ENCODE measurements around the gene ARFGAP3.

Gene ARFGAP3

DNA sequence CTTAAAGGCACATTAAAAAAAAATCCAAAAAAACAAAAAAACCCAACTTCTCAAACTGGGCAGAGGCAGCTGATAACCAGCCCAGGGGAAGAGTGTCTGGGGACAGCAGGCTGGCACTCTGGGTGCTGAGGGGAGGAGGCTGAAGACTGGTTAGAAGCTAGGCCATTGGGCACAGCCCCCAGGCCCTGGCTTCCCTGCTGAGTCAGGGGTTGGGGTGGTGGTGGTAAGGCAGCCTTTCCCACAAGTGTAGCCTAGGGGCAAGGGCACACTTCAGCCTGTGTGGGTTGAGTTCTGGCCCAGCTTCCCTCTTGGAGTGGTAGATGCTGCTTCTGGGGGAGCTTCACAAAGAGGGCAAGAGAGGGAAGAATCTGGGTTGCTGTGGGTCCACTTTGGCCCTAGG is 16.3 kb upstream of the ARFGAP3 start:
- in situ Hi-C loops (cut with MboI; ENCODE audit: low pct_unique_long_range_greater_than_20kb, low sequenced_read_pairs, unreplicated experiment) = no loop called here
- DNase-seq (ENCODE audit: low spot score) = no peak
- TF ChIP-seq, protein P1, sequence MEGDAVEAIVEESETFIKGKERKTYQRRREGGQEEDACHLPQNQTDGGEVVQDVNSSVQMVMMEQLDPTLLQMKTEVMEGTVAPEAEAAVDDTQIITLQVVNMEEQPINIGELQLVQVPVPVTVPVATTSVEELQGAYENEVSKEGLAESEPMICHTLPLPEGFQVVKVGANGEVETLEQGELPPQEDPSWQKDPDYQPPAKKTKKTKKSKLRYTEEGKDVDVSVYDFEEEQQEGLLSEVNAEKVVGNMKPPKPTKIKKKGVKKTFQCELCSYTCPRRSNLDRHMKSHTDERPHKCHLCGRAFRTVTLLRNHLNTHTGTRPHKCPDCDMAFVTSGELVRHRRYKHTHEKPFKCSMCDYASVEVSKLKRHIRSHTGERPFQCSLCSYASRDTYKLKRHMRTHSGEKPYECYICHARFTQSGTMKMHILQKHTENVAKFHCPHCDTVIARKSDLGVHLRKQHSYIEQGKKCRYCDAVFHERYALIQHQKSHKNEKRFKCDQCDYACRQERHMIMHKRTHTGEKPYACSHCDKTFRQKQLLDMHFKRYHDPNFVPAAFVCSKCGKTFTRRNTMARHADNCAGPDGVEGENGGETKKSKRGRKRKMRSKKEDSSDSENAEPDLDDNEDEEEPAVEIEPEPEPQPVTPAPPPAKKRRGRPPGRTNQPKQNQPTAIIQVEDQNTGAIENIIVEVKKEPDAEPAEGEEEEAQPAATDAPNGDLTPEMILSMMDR (IDR thresholded peaks at IDR 0.05; ENCODE audit: extremely low read depth, insufficient read depth, missing control alignments) = no peak

DNA sequence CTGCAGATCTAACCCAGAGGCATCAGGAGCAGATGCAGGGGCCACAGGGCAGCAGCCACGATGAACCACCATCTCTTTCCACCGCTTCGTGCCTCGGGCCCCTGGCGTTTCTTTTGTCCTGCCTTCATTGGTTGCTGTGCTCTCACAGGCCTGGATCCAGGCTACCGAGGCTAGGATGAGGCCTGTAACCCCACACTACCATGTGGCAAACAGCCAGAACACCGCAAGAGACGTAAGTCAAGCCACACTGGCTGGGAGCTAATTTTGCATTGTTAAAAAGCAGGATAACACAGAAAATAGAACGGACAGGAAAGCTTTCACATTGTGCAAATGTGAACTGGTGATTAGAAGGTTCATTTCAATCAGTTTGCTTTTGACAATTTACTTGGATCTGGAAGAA is 15.7 kb upstream of the ARFGAP3 start:
- DNase-seq (ENCODE audit: low spot score) = no peak
- TF ChIP-seq, protein P1 (IDR thresholded peaks at IDR 0.05; ENCODE audit: extremely low read depth, insufficient read depth, missing control alignments) = no peak
- in situ Hi-C loops (cut with MboI; ENCODE audit: low pct_unique_long_range_greater_than_20kb, low sequenced_read_pairs, unreplicated experiment) = no loop called here

DNA sequence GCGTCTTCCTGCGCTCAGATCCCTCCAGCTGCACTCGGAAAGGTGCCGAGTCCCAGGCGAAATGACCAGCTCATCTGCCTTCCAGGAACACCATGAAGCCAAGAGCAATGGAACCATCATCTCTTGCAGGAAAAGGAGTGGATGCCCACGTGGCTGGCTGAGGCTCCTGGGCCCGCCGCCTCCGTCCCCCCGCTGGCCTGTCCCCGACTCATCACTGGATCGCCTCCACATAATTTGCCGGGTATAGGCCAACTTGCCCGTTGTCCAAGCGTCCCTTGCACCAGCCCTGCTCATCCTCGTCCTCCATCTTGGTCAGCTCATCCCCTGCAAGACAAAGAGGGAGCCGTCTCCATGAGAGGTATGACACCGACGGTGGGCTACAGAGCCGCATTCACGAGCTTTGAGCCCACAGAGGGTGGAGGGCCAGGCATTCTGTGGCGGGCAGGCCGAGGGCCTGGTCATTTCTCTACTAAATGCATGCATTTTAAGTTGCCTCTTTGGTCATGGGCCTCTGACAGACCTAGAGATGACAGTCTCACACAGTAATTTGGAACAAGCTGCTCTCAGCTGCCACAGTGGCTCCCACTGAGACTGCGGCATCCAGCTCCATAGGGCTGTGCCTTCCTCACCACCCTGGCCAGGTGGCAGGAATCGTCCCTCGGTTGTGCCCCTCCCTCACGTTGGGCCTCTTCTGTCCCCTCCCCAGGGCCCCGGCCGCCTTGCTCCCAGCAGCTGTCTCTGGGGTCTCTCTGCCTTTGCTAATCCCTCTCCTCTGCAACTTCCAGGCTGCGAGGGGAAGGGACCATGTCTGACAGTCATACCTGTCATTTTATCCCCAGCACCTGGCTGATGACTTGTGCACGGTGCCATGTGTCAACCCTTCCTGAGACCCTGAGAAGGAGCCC is 14.3 kb upstream of the ARFGAP3 start:
- DNase-seq (ENCODE audit: low spot score) = no peak
- in situ Hi-C loops (cut with MboI; ENCODE audit: low pct_unique_long_range_greater_than_20kb, low sequenced_read_pairs, unreplicated experiment) = no loop called here
- TF ChIP-seq, protein P1 (IDR thresholded peaks at IDR 0.05; ENCODE audit: extremely low read depth, insufficient read depth, missing control alignments) = no peak

DNA sequence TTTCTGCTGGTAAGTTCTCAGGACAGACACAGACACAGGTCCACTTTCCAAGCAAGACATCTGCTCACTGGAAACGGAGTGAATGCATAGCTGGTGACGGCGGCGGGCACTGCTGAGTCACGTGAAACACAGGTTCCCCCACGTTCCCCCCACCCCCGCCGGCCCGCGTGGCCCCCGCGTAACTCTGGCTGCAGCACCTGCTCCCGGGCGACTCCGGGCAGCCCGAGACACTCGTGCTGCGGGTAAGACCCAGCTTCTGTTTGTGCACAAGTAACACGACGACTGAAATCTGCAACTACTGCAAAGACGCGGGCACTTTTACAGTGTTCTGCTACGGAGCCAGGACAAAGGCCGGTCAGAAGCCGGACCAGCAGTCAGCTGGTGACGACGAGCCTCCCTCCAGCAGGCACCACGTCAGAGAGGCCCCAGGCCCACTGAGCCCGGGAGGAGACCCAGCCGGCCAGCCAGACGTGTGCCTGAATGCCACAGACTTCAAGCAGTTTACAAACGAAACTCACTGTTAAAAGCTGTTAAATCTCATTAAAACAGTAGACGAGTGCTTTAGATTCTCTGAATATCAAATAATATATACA is 12.9 kb upstream of the ARFGAP3 start:
- TF ChIP-seq, protein P1 (IDR thresholded peaks at IDR 0.05; ENCODE audit: extremely low read depth, insufficient read depth, missing control alignments) = no peak
- in situ Hi-C loops (cut with MboI; ENCODE audit: low pct_unique_long_range_greater_than_20kb, low sequenced_read_pairs, unreplicated experiment) = no loop called here
- no peak for DNase-seq (ENCODE audit: low spot score)

DNA sequence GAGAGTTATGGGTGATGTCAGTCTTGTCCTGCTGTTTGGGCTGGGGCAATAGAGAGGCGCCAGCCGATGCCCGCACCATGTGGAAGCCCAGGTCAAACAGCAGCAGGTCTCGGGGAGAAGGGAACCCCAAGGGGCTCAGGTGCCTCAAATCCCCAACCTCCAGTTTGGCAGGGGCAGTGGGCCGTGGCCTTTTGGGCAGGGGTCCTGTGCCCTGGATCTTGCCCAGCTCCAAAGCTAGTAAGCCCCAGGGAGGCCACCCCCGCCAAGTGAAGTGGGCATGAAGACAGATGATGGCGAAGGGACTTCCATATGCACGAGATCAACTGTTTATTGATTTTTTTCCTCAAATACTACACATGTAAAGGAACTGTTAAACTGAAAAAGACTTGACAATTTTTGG is 12.4 kb upstream of the ARFGAP3 start:
- in situ Hi-C loops (cut with MboI; ENCODE audit: low pct_unique_long_range_greater_than_20kb, low sequenced_read_pairs, unreplicated experiment) = no loop called here

DNA sequence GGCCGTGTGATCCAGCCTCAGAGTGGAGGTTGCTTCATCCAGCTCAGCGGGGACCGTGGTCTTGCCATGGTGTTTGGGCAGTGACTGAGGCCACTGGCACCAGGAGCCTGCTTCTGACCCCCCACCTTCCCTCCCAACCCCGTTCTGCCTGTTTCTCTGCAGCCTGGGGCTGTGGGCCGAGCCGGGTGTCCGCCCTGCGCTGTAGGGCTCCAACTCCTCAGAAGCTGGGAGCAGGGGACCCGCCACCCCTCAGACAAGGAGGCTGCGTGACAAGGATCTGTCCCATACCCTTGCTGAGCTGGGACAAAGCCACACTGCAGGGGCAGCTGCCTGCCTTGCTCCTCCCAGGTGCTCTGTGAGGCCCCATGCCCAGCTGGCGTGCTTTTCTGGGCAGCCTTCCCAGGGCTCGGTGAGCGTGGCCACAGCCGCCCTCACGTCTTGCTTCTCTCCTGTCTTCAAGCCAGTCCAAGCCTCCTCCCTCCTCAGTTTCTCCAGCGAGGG is 11.7 kb upstream of the ARFGAP3 start:
- in situ Hi-C loops (cut with MboI; ENCODE audit: low pct_unique_long_range_greater_than_20kb, low sequenced_read_pairs, unreplicated experiment) = no loop called here
- TF ChIP-seq, protein P1 (IDR thresholded peaks at IDR 0.05; ENCODE audit: extremely low read depth, insufficient read depth, missing control alignments) = no peak
- DNase-seq (ENCODE audit: low spot score) = no peak

More for the DNA sequence above, 12.4 kb upstream of the ARFGAP3 start:
- DNase-seq (ENCODE audit: low spot score) = no peak
- TF ChIP-seq, protein P1 (IDR thresholded peaks at IDR 0.05; ENCODE audit: extremely low read depth, insufficient read depth, missing control alignments) = no peak

Data from GM13977 (cell line).